OCI-LY7 (cell line): ENCODE results near the gene WDR5.

Experiments used
- EZH2phosphoT487 ChIP-seq: fragments of 200-600 bp; sonication (generic); IDR thresholded peaks from 2 replicates; pipeline ENCODE4 v1.6.1; 2018; ENCODE audit warnings: low read depth, borderline replicate concordance, mild to moderate bottlenecking, mixed run types, antibody characterized with exemption, low read length, moderate library complexity, mixed read lengths
- TF ChIP-seq, protein P1 (sequence below): fragments of 200-600 bp; sonication (generic); conservative IDR thresholded peaks from 2 replicates; pipeline ENCODE4 v1.5.1; 2014; ENCODE audit warnings: mild to moderate bottlenecking, antibody characterized with exemption, low read length, moderate library complexity, mixed read lengths

DNA sequence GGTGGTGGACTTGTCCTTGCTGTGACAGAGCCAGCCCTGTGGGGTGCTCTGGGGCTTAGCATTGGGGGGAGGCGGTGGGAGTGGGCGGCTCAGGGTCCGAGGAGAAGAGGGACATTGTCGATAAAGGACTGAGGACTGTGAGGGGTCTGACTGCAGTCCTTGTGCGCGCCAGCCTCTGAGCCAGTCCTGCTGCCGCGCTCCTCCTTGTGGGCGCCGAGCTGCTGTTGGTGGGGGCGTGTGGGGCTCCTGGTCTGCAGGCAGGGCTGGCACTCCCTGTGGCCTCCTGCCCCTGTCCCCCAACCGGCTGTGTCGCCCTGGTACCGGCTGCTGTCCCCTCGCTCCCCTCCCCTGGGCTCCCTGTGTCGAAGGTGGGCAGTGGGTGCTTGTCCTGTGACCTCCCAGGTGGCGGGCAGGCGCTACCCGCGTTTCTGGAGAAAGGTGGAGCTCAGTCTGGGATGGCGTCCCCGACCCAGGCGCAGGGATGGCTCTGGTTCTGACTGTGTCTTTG lies 21.6 kb downstream of the WDR5 start:
- TF ChIP-seq, protein P1, sequence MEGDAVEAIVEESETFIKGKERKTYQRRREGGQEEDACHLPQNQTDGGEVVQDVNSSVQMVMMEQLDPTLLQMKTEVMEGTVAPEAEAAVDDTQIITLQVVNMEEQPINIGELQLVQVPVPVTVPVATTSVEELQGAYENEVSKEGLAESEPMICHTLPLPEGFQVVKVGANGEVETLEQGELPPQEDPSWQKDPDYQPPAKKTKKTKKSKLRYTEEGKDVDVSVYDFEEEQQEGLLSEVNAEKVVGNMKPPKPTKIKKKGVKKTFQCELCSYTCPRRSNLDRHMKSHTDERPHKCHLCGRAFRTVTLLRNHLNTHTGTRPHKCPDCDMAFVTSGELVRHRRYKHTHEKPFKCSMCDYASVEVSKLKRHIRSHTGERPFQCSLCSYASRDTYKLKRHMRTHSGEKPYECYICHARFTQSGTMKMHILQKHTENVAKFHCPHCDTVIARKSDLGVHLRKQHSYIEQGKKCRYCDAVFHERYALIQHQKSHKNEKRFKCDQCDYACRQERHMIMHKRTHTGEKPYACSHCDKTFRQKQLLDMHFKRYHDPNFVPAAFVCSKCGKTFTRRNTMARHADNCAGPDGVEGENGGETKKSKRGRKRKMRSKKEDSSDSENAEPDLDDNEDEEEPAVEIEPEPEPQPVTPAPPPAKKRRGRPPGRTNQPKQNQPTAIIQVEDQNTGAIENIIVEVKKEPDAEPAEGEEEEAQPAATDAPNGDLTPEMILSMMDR, result no peak
- no peak for TF ChIP-seq EZH2phosphoT487
